GM12892 (cell line): ENCODE data around the gene RTN1.

Experiments used
- DNase-seq: peaks from one replicate; pipeline ENCODE4 v3.0.0; 2011; ENCODE audit not compliant: insufficient read length
- FAIRE-seq: peaks from 2 replicates; lab custom pipeline; 2011; peaks lifted over from hg19 to GRCh38; lab: Jason Lieb, UNC
- POLR2A ChIP-seq: IDR thresholded peaks from 2 replicates; pipeline ENCODE4 v1.6.1; 2011; ENCODE audit warnings: low read depth, low read length, control low read depth
- POLR2AphosphoS5 ChIP-seq: IDR thresholded peaks from 2 replicates; pipeline ENCODE4 v1.6.1; 2011; ENCODE audit warnings: low read depth, low read length, control low read depth
- TAF1 ChIP-seq: IDR thresholded peaks from 2 replicates; pipeline ENCODE4 v1.6.1; 2011; ENCODE audit warnings: low read depth, mild to moderate bottlenecking, control low read depth, low read length, borderline replicate concordance

The RTN1 gene

GRCh38 chr14:59897757-59898383 is 27.3 kb upstream of the RTN1 start:
- no peak for DNase-seq
- FAIRE-seq = peak; percentile 50
- TF ChIP-seq POLR2A (no peak), POLR2AphosphoS5 (no peak), TAF1 (no peak)

DNA sequence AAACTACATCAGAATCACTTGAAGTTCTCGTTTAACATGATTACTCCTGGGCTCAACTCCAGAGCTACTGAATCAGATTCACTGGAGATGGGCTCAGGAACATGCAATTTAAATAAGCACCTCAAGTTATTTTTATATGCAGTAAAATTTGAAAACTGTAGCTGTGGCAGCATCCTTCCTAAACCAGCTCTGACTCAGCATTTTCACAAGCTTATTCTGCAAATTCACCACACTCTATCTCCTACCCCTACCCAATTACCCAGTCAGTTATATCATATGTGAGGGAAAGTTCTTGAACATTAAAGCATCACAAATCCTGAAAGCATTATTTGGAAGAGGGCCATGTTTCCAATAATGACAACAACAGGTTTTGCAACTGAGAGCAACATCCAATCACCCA is 25.1 kb upstream of the RTN1 start:
- no peak for TF ChIP-seq POLR2AphosphoS5
- no peak for TF ChIP-seq TAF1
- TF ChIP-seq POLR2A = no peak
- DNase-seq (no peak), FAIRE-seq (no peak)

- no peak for FAIRE-seq
- TF ChIP-seq POLR2A (no peak), POLR2AphosphoS5 (no peak), TAF1 (no peak)
- no peak for DNase-seq
Observed at GRCh38 chr14:59890676-59891075, 20.1 kb upstream of the RTN1 start.

DNA sequence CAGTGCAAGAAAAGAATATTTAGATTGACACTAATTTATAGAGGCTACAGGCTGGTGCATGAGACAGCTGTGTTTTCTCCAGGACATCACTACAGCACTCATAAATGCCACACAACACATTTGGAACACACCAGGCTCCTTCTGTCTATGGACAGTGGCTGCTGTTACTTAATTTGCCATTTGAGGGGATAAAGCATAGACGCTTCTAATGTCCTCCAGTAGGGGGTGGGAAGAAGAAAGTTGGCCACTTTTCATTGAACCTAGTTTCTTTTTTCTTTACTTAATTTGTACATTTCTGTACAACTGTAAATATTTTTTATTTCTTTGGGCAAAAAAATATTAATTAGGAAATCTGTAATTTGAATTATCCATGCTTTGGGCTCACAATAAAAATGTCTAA is 12.4 kb upstream of the RTN1 start:
- no peak for DNase-seq
- no peak for FAIRE-seq
- no peak for TF ChIP-seq POLR2AphosphoS5
- no peak for TF ChIP-seq TAF1
- no peak for TF ChIP-seq POLR2A

- TF ChIP-seq POLR2A = no peak
- TF ChIP-seq POLR2AphosphoS5 = no peak
- no peak for TF ChIP-seq TAF1
- no peak for FAIRE-seq
- DNase-seq = no peak
Observed at GRCh38 chr14:59871166-59871495, 555 bp upstream of the RTN1 start.

GRCh38 chr14:59869381-59870255 is 958 bp downstream of the RTN1 start:
- TF ChIP-seq POLR2AphosphoS5 (no peak), TAF1 (no peak), POLR2A (no peak)
- FAIRE-seq (no peak), DNase-seq (no peak)

GRCh38 chr14:59868021-59868420 is 2.6 kb downstream of the RTN1 start:
- FAIRE-seq (no peak), DNase-seq (no peak)
- TF ChIP-seq TAF1 (no peak), POLR2A (no peak), POLR2AphosphoS5 (no peak)

- DNase-seq (no peak), FAIRE-seq (no peak)
- no peak for TF ChIP-seq TAF1
- TF ChIP-seq POLR2A = no peak
- no peak for TF ChIP-seq POLR2AphosphoS5
Observed at GRCh38 chr14:59863806-59864525, 6.6 kb downstream of the RTN1 start.

DNA sequence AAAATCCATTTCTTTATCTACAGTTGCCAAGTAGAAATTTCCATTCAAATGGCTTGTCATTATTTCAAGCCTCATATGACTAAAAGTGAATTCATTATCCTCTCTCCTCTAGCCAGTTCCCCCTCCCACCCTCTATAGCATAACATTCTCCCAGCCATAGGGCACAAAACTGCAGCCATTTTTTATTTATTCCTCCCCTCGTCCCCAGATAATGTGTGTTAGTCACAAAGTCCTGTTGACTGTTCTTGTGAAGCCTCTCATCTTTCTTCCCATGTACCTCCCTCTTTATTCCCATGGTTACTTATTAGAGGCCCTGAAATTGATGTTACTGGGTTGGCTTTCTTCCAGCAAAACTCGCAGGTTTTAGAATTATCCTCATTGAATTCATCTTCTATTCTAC is 13.2 kb downstream of the RTN1 start:
- DNase-seq = no peak

DNA sequence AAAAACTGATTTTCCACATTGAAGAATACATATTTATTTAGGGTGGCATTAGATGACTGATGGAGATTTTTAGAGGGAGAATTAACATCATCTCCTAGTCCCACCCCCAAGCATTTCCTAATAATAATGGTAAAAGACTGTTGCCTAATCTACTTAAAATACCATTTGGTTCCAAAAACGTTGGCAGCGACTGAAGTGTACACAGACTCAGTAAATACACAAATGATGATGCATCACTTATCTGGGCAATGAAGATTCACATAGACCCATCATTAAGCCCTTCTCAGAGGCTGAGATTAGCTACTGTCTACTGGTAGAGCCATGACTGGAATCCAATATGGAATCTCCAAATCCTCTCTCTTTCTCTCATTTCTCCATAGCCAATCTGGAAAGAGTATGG is 18.2 kb downstream of the RTN1 start:
- FAIRE-seq = no peak
- TF ChIP-seq POLR2A (no peak), POLR2AphosphoS5 (no peak), TAF1 (no peak)
- DNase-seq = no peak

More for the DNA sequence above, 13.2 kb downstream of the RTN1 start:
- no peak for FAIRE-seq
- TF ChIP-seq TAF1 (no peak), POLR2A (no peak), POLR2AphosphoS5 (no peak)

DNA sequence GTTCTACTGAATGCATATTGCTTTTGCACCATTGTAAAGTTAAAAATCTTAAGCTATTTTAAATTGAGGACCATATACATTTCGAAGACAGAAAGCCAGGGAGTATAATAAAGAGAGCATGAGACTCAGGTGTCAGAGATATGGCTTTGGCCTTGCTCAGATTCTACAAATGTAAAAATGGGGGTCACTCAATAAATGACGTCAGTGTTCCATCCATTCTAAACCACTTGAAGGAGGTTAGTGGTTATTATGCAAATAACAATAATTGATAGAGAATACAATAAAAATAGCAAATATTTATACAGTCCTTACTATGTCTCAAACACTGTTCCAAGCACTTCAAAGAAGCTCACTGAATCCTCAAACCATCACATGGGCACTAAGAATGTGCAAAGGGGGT is 20.1 kb downstream of the RTN1 start:
- DNase-seq (no peak), FAIRE-seq (no peak)
- TF ChIP-seq POLR2AphosphoS5 (no peak), TAF1 (no peak), POLR2A (no peak)
